Measurements from ENCODE around the gene GTF2H4.

Gene GTF2H4

DNA sequence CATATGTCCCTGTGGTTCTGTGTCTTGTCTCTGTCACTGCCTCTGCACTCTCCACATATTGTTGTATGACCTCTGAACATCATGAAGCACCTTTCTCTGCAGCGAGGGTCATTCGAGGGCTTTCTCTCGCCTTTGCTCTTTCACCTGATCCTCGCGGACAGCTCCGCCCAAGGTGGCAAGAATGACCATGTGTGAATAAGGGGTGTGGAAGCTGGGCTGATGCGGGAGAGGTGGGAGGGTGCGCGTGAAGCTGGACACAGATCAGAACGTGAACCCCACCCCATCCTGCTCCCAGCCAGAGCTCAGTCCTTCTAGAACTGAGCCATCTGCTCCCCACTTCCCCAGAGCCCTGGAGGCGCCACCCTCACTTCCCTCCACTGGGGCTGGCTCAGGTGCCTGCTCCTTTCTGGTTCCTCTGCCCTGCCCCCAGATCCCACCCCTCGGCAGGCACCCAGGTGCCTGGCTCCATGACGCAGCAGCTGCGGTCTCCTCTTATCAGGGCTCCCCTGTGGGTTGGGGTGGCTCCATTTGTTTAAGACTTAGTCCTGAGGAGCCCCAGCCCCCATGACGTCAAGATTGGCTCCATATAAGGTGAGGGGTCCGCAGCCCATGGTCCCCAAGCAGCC, 32.5 kb downstream of the GTF2H4 start, which contains the start of gene MUCL3:
Gene MUCL3, plus strand, starts transcription at position 613 of the 626 bp plus-strand sequence. CDS start 27 bp downstream, outside the sequence.
- no peak within 1 kb of the TSS for H2BK5ac ChIP-seq (ENCODE audit: low read depth, low read length, poor library complexity)
- H3K79me1 ChIP-seq (ENCODE audit: low read length) = peaks cover 3% of the 10 kb centered on the region
- H3K14ac ChIP-seq (ENCODE audit: low read length) = no peak within 1 kb of the TSS
- H3K79me2 ChIP-seq (ENCODE audit: control insufficient read depth, insufficient read depth, low read length, poor library complexity) = no peaks in the 10 kb centered on the region
- no peak within 1 kb of the TSS for H3K9ac ChIP-seq (ENCODE audit: low read length)
- H3K4me3 ChIP-seq (ENCODE audit: low read depth, low read length) = no peak within 1 kb of the TSS
- no peak within 1 kb of the TSS for H3K18ac ChIP-seq (ENCODE audit: low read length)
- no peak within 1 kb of the TSS for H2AFZ ChIP-seq (ENCODE audit: insufficient read depth, low read length, poor library complexity)
- no peak for DNase-seq
- H3K27me3 ChIP-seq (ENCODE audit: insufficient read depth, low read length) = no peaks in the 10 kb centered on the region
- WGBS (ENCODE audit: extremely low coverage, insufficient coverage, insufficient read length) = no CpG with 5 or more reads among the region's 16 CpGs
- no peak within 1 kb of the TSS for H3K23ac ChIP-seq (ENCODE audit: low read length)
- no peaks in the 10 kb centered on the region for H3K9me3 ChIP-seq (ENCODE audit: insufficient read depth, low read depth, low read length)
- no peak within 1 kb of the TSS for H2BK120ac ChIP-seq (ENCODE audit: insufficient read depth, low read length, poor library complexity)
- no peak within 1 kb of the TSS for H4K12ac ChIP-seq (ENCODE audit: low read depth, low read length)
- H3K4me2 ChIP-seq (ENCODE audit: low read length) = no peak within 1 kb of the TSS
- no peak within 1 kb of the TSS for H4K91ac ChIP-seq (ENCODE audit: low read depth, low read length)
- H3K27ac ChIP-seq (ENCODE audit: low read depth, low read length) = no peak within 1 kb of the TSS
- no peak within 1 kb of the TSS for H4K8ac ChIP-seq (ENCODE audit: low read depth, low read length)
- peak within 1 kb of the TSS; percentile 26 for H2AK5ac ChIP-seq (ENCODE audit: low read length)
- H3K4me1 ChIP-seq (ENCODE audit: control insufficient read depth in 1 of 2, insufficient read depth in 2 of 2, low read length in 2 of 2) = peaks cover 9 to 13% of the 10 kb centered on the region in 2 experiments
- no peak within 1 kb of the TSS for H3K4ac ChIP-seq (ENCODE audit: low read depth, low read length)
- no peaks in the 10 kb centered on the region for H3K36me3 ChIP-seq (ENCODE audit: control insufficient read depth in 1 of 2, insufficient read depth in 2 of 2, low read length in 2 of 2)
- no peak within 1 kb of the TSS for H2BK12ac ChIP-seq (ENCODE audit: low read length)

DNA sequence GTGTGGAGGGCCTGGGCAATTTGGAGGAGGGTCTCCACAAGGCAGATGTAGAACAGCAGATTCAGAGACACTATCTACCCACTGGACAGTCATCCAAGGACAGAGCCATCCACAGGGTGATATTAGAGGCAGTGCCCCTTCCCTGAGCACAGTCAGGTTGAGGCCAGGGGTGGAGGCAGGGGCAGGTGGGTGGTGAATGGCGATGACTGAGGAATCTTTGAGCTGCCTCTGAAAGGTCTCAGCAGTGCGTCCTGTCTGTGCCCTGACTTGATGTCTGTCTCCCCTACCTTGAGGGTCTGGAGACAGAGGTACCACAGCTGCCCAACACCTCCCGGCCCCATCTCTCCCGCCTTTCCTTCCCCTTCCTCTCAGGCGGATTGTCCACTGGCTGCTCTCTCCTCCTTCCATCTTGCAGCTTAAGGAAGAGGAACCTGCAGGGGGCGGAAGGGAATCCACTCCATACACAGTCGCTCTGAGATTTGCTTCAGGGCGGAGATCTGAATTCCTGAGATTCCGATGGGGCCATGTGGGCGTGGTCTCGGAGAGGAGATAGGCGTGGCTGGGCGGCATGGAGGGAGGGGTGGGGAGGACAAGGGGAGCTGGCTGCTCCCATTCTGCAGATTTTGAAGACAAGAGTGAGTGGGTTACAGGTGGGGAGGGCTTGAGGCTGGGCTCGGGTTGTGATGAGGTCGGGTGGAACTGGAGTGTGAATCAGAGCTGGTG, 34.5 kb downstream of the GTF2H4 start:
- no peak overlapping the region for H2BK5ac ChIP-seq (ENCODE audit: low read depth, low read length, poor library complexity)
- H3K27ac ChIP-seq (ENCODE audit: low read depth, low read length) = no peak overlapping the region
- peak overlapping the region; percentile 51 for H2BK12ac ChIP-seq (ENCODE audit: low read length)
- no peak overlapping the region for H3K4me3 ChIP-seq (ENCODE audit: low read depth, low read length)
- peak overlapping the region; percentile 30 for H4K91ac ChIP-seq (ENCODE audit: low read depth, low read length)
- no peaks in the 10 kb centered on the region for H3K79me2 ChIP-seq (ENCODE audit: control insufficient read depth, insufficient read depth, low read length, poor library complexity)
- H3K36me3 ChIP-seq (ENCODE audit: control insufficient read depth in 1 of 2, insufficient read depth in 2 of 2, low read length in 2 of 2) = no peaks in the 10 kb centered on the region
- H3K4me2 ChIP-seq (ENCODE audit: low read length) = no peak overlapping the region
- peak overlapping the region; percentile 77 for H4K8ac ChIP-seq (ENCODE audit: low read depth, low read length)
- peak; percentile 43 to 65 for DNase-seq
- H3K23ac ChIP-seq (ENCODE audit: low read length) = no peak overlapping the region
- H3K14ac ChIP-seq (ENCODE audit: low read length) = no peak overlapping the region
- no peak overlapping the region for H2BK120ac ChIP-seq (ENCODE audit: insufficient read depth, low read length, poor library complexity)
- WGBS (ENCODE audit: extremely low coverage, insufficient coverage, insufficient read length) = no CpG with 5 or more reads among the region's 15 CpGs
- H3K27me3 ChIP-seq (ENCODE audit: insufficient read depth, low read length) = no peaks in the 10 kb centered on the region
- peak overlapping the region; percentile 18 for H2AFZ ChIP-seq (ENCODE audit: insufficient read depth, low read length, poor library complexity)
- no peak overlapping the region for H3K4ac ChIP-seq (ENCODE audit: low read depth, low read length)
- H3K9ac ChIP-seq (ENCODE audit: low read length) = no peak overlapping the region
- H2AK5ac ChIP-seq (ENCODE audit: low read length) = peak overlapping the region; percentile 7
- H3K18ac ChIP-seq (ENCODE audit: low read length) = no peak overlapping the region
- H3K79me1 ChIP-seq (ENCODE audit: low read length) = peaks cover 3% of the 10 kb centered on the region
- no peak overlapping the region for H4K12ac ChIP-seq (ENCODE audit: low read depth, low read length)
- H3K9me3 ChIP-seq (ENCODE audit: insufficient read depth, low read depth, low read length) = no peaks in the 10 kb centered on the region
- peaks cover 6 to 7% of the 10 kb centered on the region in 2 experiments for H3K4me1 ChIP-seq (ENCODE audit: control insufficient read depth in 1 of 2, insufficient read depth in 2 of 2, low read length in 2 of 2)

- Histone ChIP-seq H3K18ac (ENCODE audit: low read length) (no peak overlapping the region), H2AFZ (ENCODE audit: insufficient read depth, low read length, poor library complexity) (no peak overlapping the region), H3K79me1 (ENCODE audit: low read length) (peaks cover 3% of the 10 kb centered on the region), H3K9me3 (ENCODE audit: insufficient read depth, low read depth, low read length) (no peaks in the 10 kb centered on the region), H2BK5ac (ENCODE audit: low read depth, low read length, poor library complexity) (no peak overlapping the region), H2AK5ac (ENCODE audit: low read length) (no peak overlapping the region), H3K23ac (ENCODE audit: low read length) (no peak overlapping the region), H3K4me3 (ENCODE audit: low read depth, low read length) (no peak overlapping the region), H3K27ac (ENCODE audit: low read depth, low read length) (no peak overlapping the region), H2BK12ac (ENCODE audit: low read length) (no peak overlapping the region), H3K36me3 (ENCODE audit: control insufficient read depth in 1 of 2, insufficient read depth in 2 of 2, low read length in 2 of 2) (no peaks in the 10 kb centered on the region), H3K14ac (ENCODE audit: low read length) (no peak overlapping the region), H3K4me2 (ENCODE audit: low read length) (no peak overlapping the region), H3K79me2 (ENCODE audit: control insufficient read depth, insufficient read depth, low read length, poor library complexity) (no peaks in the 10 kb centered on the region), H3K4me1 (ENCODE audit: control insufficient read depth in 1 of 2, insufficient read depth in 2 of 2, low read length in 2 of 2) (peaks cover 6 to 7% of the 10 kb centered on the region in 2 experiments), H2BK120ac (ENCODE audit: insufficient read depth, low read length, poor library complexity) (no peak overlapping the region), H4K91ac (ENCODE audit: low read depth, low read length) (no peak overlapping the region), H4K8ac (ENCODE audit: low read depth, low read length) (no peak overlapping the region), H4K12ac (ENCODE audit: low read depth, low read length) (no peak overlapping the region), H3K9ac (ENCODE audit: low read length) (no peak overlapping the region), H3K27me3 (ENCODE audit: insufficient read depth, low read length) (no peaks in the 10 kb centered on the region), H3K4ac (ENCODE audit: low read depth, low read length) (no peak overlapping the region)
- no peak for DNase-seq
- no CpG with 5 or more reads among the region's 4 CpGs for WGBS (ENCODE audit: extremely low coverage, insufficient coverage, insufficient read length)
Observed at GRCh38 chr6:30944051-30944450, 36.0 kb downstream of the GTF2H4 start.

DNA sequence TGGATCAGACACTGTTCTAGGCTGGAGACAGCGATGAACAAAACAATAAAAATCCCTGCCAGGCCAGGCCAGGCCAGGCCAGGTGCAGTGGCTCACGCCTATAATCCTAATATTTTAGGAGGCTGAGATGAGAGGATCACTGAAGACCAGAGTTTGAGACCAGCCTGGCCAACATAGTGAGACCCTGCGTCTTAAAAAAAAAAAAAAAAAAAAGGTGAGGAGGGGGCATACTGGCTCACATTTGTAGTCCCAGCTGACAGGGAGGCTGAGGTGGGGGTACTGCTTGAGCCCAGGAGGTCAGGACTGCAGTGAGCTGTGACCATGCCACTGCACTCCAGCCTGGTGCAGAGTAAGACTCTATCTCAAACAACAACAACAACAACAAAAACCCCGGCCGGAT, 37.3 kb downstream of the GTF2H4 start:
- no peaks in the 10 kb centered on the region for H3K79me2 ChIP-seq (ENCODE audit: control insufficient read depth, insufficient read depth, low read length, poor library complexity)
- no peak overlapping the region for H4K8ac ChIP-seq (ENCODE audit: low read depth, low read length)
- WGBS (ENCODE audit: extremely low coverage, insufficient coverage, insufficient read length) = no CpG with 5 or more reads among the region's 5 CpGs

More for the DNA sequence above, 37.3 kb downstream of the GTF2H4 start:
- Histone ChIP-seq H2AFZ (ENCODE audit: insufficient read depth, low read length, poor library complexity) (no peak overlapping the region), H3K23ac (ENCODE audit: low read length) (no peak overlapping the region), H3K4me1 (ENCODE audit: control insufficient read depth in 1 of 2, insufficient read depth in 2 of 2, low read length in 2 of 2) (peaks cover 6 to 7% of the 10 kb centered on the region in 2 experiments), H3K18ac (ENCODE audit: low read length) (no peak overlapping the region), H4K12ac (ENCODE audit: low read depth, low read length) (no peak overlapping the region), H3K9me3 (ENCODE audit: insufficient read depth, low read depth, low read length) (peaks cover 6% of the 10 kb centered on the region), H3K9ac (ENCODE audit: low read length) (no peak overlapping the region), H2AK5ac (ENCODE audit: low read length) (no peak overlapping the region), H3K4me2 (ENCODE audit: low read length) (no peak overlapping the region), H3K4me3 (ENCODE audit: low read depth, low read length) (no peak overlapping the region), H3K4ac (ENCODE audit: low read depth, low read length) (no peak overlapping the region), H4K91ac (ENCODE audit: low read depth, low read length) (no peak overlapping the region), H3K36me3 (ENCODE audit: control insufficient read depth in 1 of 2, insufficient read depth in 2 of 2, low read length in 2 of 2) (no peaks in the 10 kb centered on the region), H3K27me3 (ENCODE audit: insufficient read depth, low read length) (no peaks in the 10 kb centered on the region), H2BK120ac (ENCODE audit: insufficient read depth, low read length, poor library complexity) (no peak overlapping the region), H3K79me1 (ENCODE audit: low read length) (peaks cover 3% of the 10 kb centered on the region), H2BK12ac (ENCODE audit: low read length) (no peak overlapping the region), H3K14ac (ENCODE audit: low read length) (no peak overlapping the region), H2BK5ac (ENCODE audit: low read depth, low read length, poor library complexity) (no peak overlapping the region), H3K27ac (ENCODE audit: low read depth, low read length) (no peak overlapping the region)
- no peak for DNase-seq
